Activated CD8-positive, alpha-beta T cell treated with anti-CD3 and anti-CD28 coated beads, Interleukin-2, amount 10 ng/mL, durations not matched to agents 7 days and 5 days (primary cell): Measurements from ENCODE around the gene GRM1. TPM values are rescaled to one million over a fixed set of nuclear protein-coding genes. Genes with fewer than 3 reads are reported as not detected.

Experiments used
- ATAC-seq: fragments of 150-1000 bp; cut with Tn5 transposase; one replicate; pipeline ENCODE4 v1.10.0; 2021; ENCODE audit warnings: moderate library complexity
- CTCF ChIA-PET: fragments of 350-600 bp; sonication (Branson Sonifier 250); formaldehyde crosslinking; loops from one replicate; lab custom pipeline; 2021; ENCODE audit warnings: antibody characterized with exemption; lab: Charles Lee
- POLR2A ChIA-PET: fragments of 350-600 bp; sonication (Branson Sonifier 250); formaldehyde crosslinking; loops from one replicate; lab custom pipeline; 2021; ENCODE audit warnings: antibody characterized with exemption; lab: Charles Lee
- DNase-seq: peaks from one replicate; pipeline ENCODE4 v3.0.0-alpha.2; 2020
- H3K27ac Mint-ChIP-seq: one replicate; pipeline ENCODE4 v1.8.0; 2021; ENCODE audit warnings: mild to moderate bottlenecking, mixed read lengths
- H3K27me3 Mint-ChIP-seq: one replicate; pipeline ENCODE4 v1.8.0; 2021; ENCODE audit warnings: low read depth, mixed read lengths
- H3K36me3 Mint-ChIP-seq: one replicate; pipeline ENCODE4 v1.8.0; 2021; ENCODE audit warnings: low read depth, mixed read lengths
- H3K4me1 Mint-ChIP-seq: one replicate; pipeline ENCODE4 v1.8.0; 2021; ENCODE audit warnings: low read depth, mixed read lengths
- H3K4me3 Mint-ChIP-seq: one replicate; pipeline ENCODE4 v1.8.0; 2021; ENCODE audit warnings: mild to moderate bottlenecking, mixed read lengths
- H3K9me3 Mint-ChIP-seq: one replicate; pipeline ENCODE4 v1.8.0; 2022; ENCODE audit warnings: mixed read lengths; ENCODE audit not compliant: insufficient read depth
- total RNA-seq, 2 experiments: library from RNA; stranded (reverse); gene quantifications; one replicate each; pipeline ENCODE4 v1.2.3, GENCODE V29; 2021

GRM1 gene
- total RNA-seq, 2 experiments from 2014 or later = not detected

DNA sequence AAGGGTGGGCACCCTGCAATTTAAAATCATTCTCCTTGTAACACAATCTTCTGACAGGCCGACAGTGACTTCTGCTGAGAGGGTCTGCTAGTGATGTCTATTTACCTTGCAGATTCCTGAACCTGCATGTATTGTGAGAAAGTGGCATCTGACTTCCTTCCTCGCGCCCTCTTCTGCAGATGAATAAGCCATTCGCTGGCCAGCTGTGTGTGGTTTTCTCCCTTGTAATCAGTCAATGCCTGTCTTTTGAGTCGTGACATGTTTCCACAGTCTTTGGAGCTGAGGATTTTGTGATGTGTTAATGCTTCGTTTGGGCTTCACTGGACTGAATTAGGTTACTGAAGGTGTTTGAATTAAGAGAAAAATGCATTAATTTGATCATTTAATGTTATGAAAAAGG, 125.3 kb downstream of the GRM1 start:
- ATAC-seq (no peak), DNase-seq (no peak)
- Mint-ChIP-seq H3K4me3 (no peak overlapping the region), H3K36me3 (no peaks in the 10 kb centered on the region), H3K9me3 (no peaks in the 10 kb centered on the region), H3K4me1 (no peaks in the 10 kb centered on the region), H3K27ac (no peak overlapping the region), H3K27me3 (no peaks in the 10 kb centered on the region)
- CTCF ChIA-PET = no interaction called here
- POLR2A ChIA-PET = no interaction called here

DNA sequence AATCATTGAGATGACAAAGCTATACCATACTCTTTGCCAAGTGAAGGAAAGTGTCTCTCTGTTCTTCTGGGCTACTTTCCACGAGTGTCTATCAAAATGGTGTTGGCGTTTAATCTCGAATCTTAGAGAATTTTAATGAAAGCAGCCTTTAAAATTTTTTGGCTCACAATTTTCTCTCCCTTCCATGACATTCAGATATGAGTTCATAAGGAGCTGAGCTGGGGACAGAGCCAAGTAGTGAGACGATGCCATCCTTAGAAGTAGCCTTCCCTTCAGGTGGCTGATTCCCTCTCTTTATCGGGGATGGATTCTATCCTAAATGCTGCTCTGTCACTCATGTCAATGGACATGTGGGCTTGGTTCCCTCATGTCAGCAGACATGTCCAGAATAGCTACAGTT, 132.8 kb downstream of the GRM1 start:
- Mint-ChIP-seq H3K9me3 (no peaks in the 10 kb centered on the region), H3K4me3 (no peak overlapping the region), H3K4me1 (no peaks in the 10 kb centered on the region), H3K27me3 (no peaks in the 10 kb centered on the region), H3K27ac (no peak overlapping the region), H3K36me3 (no peaks in the 10 kb centered on the region)
- POLR2A ChIA-PET = no interaction called here
- DNase-seq (no peak), ATAC-seq (no peak)
- CTCF ChIA-PET = no interaction called here

DNA sequence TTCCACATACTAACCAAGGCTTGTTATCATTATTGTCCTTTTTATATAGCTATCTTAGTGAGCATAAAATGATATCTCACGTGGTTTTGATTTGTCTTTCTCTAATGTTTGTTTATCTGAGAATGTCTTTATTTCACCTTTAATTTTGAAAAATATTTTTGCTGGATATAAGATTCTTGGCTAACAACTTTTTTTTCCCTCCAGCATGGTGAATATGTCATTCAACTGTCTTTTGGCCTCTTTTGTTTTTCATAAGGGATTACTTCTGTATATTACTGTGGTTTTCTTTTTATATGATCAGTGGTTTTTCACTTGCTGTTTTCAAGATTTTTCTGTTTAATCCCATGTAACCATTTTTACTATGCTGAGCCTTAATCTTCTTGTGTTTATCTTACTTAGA, 141.0 kb downstream of the GRM1 start:
- DNase-seq (no peak), ATAC-seq (no peak)
- Mint-ChIP-seq H3K36me3 (no peaks in the 10 kb centered on the region), H3K27ac (no peak overlapping the region), H3K27me3 (peaks cover 2% of the 10 kb centered on the region), H3K4me3 (no peak overlapping the region), H3K9me3 (no peaks in the 10 kb centered on the region), H3K4me1 (no peaks in the 10 kb centered on the region)
- CTCF ChIA-PET = no interaction called here
- POLR2A ChIA-PET = no interaction called here

DNA sequence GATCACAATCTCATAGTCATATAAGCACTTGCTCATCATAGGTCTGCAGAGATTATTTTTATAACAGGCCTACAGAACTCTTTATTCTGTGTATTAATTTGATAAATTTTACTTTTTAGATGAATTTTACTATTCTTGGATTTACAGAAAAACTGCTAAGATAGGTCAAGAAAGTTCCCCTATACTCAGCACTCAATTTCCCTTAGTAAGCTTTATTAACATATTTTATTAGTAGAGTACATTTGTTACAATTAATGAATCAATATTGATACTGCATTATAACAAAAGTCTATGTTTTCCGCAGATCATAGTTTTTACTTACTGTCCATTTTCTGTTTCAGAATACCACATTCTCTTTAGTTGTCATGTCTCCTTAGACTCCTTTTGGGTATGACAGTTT, 148.9 kb downstream of the GRM1 start:
- Mint-ChIP-seq H3K4me3 (no peak overlapping the region), H3K27me3 (no peaks in the 10 kb centered on the region), H3K36me3 (no peaks in the 10 kb centered on the region), H3K4me1 (no peaks in the 10 kb centered on the region), H3K9me3 (no peaks in the 10 kb centered on the region), H3K27ac (no peak overlapping the region)
- DNase-seq = no peak
- ChIA-PET CTCF (no interaction called here), POLR2A (no interaction called here)
- no peak for ATAC-seq

DNA sequence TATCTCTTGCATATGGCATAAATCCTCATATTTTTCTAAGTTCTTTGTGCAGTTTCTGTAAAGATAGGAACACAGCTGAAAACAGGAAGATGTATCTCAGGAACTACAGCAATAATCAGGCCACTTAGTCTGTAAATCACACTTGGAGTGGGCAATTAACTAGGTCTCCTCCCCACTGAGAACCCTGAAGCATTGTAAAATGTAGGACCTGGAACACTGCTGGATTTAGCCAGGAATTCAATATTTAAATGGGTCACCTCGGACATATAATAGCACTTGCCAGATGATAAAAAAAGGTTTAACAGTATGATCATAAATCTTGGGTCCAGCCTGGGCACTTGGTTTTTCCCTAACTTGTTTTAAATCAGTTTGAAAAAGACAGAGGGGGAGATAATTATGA, 155.0 kb downstream of the GRM1 start:
- no peak for DNase-seq
- no peaks in the 10 kb centered on the region for H3K36me3 Mint-ChIP-seq
- H3K4me3 Mint-ChIP-seq = no peak overlapping the region
- ATAC-seq = no peak
- H3K9me3 Mint-ChIP-seq = no peaks in the 10 kb centered on the region
- H3K27me3 Mint-ChIP-seq = no peaks in the 10 kb centered on the region
- no peaks in the 10 kb centered on the region for H3K4me1 Mint-ChIP-seq
- ChIA-PET CTCF (no interaction called here), POLR2A (no interaction called here)
- H3K27ac Mint-ChIP-seq = no peak overlapping the region

DNA sequence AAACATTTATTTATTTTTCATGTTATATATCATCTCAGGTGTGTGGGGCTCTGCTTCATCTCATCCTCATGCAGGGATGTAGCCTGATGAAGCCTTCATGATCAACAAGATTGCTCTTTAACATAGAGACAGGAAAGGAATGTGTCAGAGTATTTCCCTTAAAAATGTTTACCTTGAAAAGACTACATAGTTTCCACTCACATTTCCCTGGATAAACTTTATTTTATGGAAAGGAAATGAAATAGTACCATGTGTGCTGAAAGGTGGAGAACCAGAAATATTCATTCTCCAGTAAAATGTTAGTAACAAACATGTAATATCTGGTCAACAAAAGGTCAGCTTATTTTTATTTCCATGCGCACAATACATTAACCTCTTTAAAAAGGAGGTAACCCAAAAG, 155.8 kb downstream of the GRM1 start:
- DNase-seq = no peak
- CTCF ChIA-PET = no interaction called here
- POLR2A ChIA-PET = no interaction called here
- ATAC-seq = no peak
- Mint-ChIP-seq H3K4me3 (no peak overlapping the region), H3K9me3 (no peaks in the 10 kb centered on the region), H3K4me1 (no peaks in the 10 kb centered on the region), H3K27me3 (no peaks in the 10 kb centered on the region), H3K27ac (no peak overlapping the region), H3K36me3 (no peaks in the 10 kb centered on the region)

DNA sequence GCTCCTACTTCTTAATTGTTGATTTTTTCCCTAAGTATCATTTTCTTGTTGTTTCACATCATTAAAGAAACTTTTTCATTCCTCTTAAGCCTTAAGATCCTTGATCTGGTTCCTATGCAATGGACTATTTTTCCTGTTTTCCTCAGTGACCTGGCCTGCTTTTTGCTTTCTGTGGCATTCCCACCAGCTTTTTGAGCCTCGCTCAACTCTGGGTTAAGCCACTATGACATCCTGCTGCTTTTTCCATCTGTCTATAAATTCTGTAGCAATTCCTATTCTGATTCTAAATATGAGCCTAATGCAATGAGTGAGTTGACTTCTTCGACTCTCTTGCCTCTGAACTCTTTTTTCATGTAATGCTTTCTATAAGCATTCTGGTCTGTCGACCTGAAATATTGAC, 160.3 kb downstream of the GRM1 start:
- POLR2A ChIA-PET = no interaction called here
- CTCF ChIA-PET = no interaction called here
- H3K27ac Mint-ChIP-seq = no peak overlapping the region

DNA sequence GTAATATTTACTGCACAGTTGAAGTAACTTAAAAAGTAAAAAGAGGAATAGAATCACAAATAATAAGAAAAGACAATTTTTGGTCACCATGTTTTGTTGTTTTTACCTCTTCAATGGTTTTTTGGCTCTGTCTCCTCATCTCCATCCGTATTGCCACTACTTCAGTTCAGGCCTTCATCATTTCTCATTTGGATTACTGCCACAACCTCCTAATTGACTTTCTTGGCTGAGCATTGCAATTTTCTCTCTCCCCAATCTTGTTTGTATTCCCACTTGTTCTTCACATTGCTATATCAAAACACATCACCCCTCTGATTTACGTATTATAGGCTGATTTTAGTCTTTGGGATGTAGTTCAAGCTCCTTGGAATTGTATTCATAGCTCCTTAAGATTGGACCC, 161.7 kb downstream of the GRM1 start:
- Mint-ChIP-seq H3K4me3 (no peak overlapping the region), H3K27ac (no peak overlapping the region), H3K27me3 (no peaks in the 10 kb centered on the region), H3K36me3 (no peaks in the 10 kb centered on the region), H3K9me3 (no peaks in the 10 kb centered on the region), H3K4me1 (no peaks in the 10 kb centered on the region)
- ATAC-seq = no peak
- DNase-seq = no peak
- ChIA-PET CTCF (no interaction called here), POLR2A (no interaction called here)

More for the DNA sequence above, 160.3 kb downstream of the GRM1 start:
- H3K36me3 Mint-ChIP-seq = no peaks in the 10 kb centered on the region
- H3K4me3 Mint-ChIP-seq = no peak overlapping the region
- H3K27me3 Mint-ChIP-seq = no peaks in the 10 kb centered on the region
- H3K4me1 Mint-ChIP-seq = no peaks in the 10 kb centered on the region
- ATAC-seq (no peak), DNase-seq (no peak)
- no peaks in the 10 kb centered on the region for H3K9me3 Mint-ChIP-seq

DNA sequence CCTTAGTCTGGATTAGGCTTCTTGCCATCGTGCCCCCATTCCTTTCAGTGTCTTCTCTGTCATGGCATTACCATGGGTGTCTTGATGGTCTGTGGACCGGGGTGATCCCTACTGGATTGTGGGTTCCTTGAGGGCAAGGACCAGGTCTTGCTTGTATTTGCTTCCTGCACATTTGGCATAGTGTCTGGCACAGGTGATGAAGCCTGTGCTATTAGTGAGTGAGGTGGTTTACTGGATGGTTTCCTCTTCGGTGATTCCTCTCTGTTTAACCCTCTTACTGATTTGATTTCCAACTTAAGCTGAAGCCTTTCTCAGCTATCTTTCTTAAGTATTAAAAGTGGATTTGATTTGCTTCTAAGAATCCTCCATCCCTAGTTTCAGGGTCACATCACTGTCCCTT, 162.3 kb downstream of the GRM1 start:
- no peak for DNase-seq
- H3K4me3 Mint-ChIP-seq = no peak overlapping the region
- H3K4me1 Mint-ChIP-seq = no peaks in the 10 kb centered on the region
- POLR2A ChIA-PET = no interaction called here
- CTCF ChIA-PET = no interaction called here
- ATAC-seq = no peak
- H3K9me3 Mint-ChIP-seq = no peaks in the 10 kb centered on the region
- H3K27me3 Mint-ChIP-seq = no peaks in the 10 kb centered on the region
- H3K27ac Mint-ChIP-seq = no peak overlapping the region
- H3K36me3 Mint-ChIP-seq = no peaks in the 10 kb centered on the region

DNA sequence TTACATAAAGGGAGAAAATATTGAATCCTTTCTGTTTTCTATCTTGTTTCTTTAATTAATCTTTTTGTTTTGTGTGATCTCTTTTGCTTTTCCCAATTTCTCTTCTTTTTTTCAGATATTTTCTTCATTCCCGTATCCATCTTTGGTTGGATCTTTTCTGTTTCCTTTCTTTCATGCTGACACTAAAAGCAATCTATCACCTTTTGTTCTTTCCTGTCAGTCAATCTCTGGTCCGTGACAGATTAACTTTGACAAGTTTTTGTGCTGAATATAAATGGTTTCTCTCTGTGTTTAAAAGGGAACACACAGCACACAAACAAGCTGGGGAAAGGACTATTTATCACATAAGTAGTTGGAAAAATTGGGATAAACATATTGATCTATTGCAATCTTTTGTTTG, 162.8 kb downstream of the GRM1 start:
- POLR2A ChIA-PET = no interaction called here
- Mint-ChIP-seq H3K27me3 (no peaks in the 10 kb centered on the region), H3K36me3 (no peaks in the 10 kb centered on the region), H3K4me1 (no peaks in the 10 kb centered on the region), H3K27ac (no peak overlapping the region), H3K4me3 (no peak overlapping the region), H3K9me3 (no peaks in the 10 kb centered on the region)
- CTCF ChIA-PET = no interaction called here
- ATAC-seq (no peak), DNase-seq (no peak)

DNA sequence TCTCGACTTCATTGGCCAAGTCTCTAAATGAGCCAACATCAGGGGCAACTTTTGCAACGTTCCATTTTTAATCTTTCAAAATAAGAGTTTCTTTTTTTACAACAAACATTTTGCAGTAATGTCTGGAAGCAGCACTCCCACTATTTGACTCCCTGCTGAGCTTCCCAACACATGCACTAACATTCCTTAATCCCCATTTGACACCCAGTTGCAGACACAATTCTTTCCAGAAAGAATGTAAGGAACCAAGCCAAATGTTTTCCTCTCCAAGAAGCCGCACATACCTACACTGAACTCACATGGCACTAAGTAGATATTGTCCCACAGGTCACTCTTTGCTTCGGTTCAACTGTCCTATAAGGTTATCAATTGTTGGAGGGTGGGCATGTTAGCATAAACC, 165.6 kb downstream of the GRM1 start:
- ATAC-seq (no peak), DNase-seq (no peak)
- H3K4me1 Mint-ChIP-seq = no peaks in the 10 kb centered on the region
- ChIA-PET CTCF (no interaction called here), POLR2A (no interaction called here)
- H3K9me3 Mint-ChIP-seq = no peaks in the 10 kb centered on the region
- H3K4me3 Mint-ChIP-seq = no peak overlapping the region
- no peaks in the 10 kb centered on the region for H3K27me3 Mint-ChIP-seq
- H3K27ac Mint-ChIP-seq = no peak overlapping the region
- H3K36me3 Mint-ChIP-seq = no peaks in the 10 kb centered on the region

DNA sequence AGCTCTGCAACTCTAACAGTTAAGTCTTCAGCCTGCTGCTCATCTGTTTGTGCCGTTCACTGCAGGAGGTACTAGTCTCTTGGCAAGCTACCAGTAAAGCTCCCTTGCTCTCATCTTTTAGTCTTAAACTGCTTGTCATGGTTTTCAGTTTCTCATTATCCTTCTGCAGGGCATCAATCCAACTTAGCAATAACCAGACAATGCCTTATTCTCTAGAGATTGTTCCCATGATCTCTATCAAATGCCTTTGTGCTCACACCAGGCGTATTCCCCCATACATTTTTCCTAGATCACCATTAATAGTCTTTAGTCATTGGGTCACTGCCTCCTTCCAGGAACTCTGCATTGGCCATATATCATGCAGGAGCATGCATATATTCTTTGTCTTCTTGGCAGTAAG, 171.3 kb downstream of the GRM1 start:
- H3K27ac Mint-ChIP-seq = no peak overlapping the region
- no peaks in the 10 kb centered on the region for H3K27me3 Mint-ChIP-seq
- CTCF ChIA-PET = no interaction called here
- no peaks in the 10 kb centered on the region for H3K36me3 Mint-ChIP-seq
- no peaks in the 10 kb centered on the region for H3K4me1 Mint-ChIP-seq
- H3K4me3 Mint-ChIP-seq = no peak overlapping the region
- DNase-seq = no peak
- no peak for ATAC-seq
- H3K9me3 Mint-ChIP-seq = no peaks in the 10 kb centered on the region
- POLR2A ChIA-PET = no interaction called here

DNA sequence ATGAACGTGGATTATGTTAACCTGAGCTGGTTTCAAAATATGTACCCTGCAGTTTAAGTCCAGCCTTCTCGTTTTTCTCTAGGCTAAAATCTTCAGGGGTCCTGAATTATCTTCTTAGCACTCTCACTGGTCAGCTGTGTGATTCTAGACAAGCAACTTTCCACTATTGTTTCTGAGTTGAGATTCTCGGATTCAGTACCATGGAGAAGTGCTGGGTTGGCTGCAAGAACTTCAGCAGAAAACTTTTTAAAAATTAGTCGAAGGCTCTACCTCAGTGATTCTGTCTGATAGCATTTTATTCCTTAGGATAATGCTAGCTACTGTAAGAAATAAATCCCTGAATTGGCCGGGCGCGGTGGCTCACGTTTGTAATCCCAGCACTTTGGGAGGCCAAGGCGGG, 173.7 kb downstream of the GRM1 start:
- ChIA-PET POLR2A (no interaction called here), CTCF (no interaction called here)

More for the DNA sequence above, 173.7 kb downstream of the GRM1 start:
- Mint-ChIP-seq H3K36me3 (no peaks in the 10 kb centered on the region), H3K27me3 (no peaks in the 10 kb centered on the region), H3K4me1 (no peaks in the 10 kb centered on the region), H3K4me3 (no peak overlapping the region), H3K27ac (no peak overlapping the region), H3K9me3 (no peaks in the 10 kb centered on the region)
- DNase-seq (no peak), ATAC-seq (no peak)
